Measurements from ENCODE around the gene CCKAR.

The CCKAR gene

GRCh38 chr4:26489101-26489985 lies 941 bp downstream of the CCKAR start:
- no peak for DNase-seq

GRCh38 chr4:26485684-26486083 lies 4.6 kb downstream of the CCKAR start:
- no peak for DNase-seq

GRCh38 chr4:26484516-26484915 lies 5.8 kb downstream of the CCKAR start:
- no peak for DNase-seq

GRCh38 chr4:26484032-26484515 lies 6.2 kb downstream of the CCKAR start:
- DNase-seq, result no peak

GRCh38 chr4:26482508-26483462 lies 7.5 kb downstream of the CCKAR start:
- DNase-seq, result no peak

- no peak for DNase-seq
These were observed 12.0 kb downstream of the CCKAR start for GRCh38 chr4:26478330-26478729.

- no peak for DNase-seq
These were observed 13.7 kb downstream of the CCKAR start for GRCh38 chr4:26476545-26476944.

GRCh38 chr4:26475716-26476115 lies 14.6 kb downstream of the CCKAR start:
- DNase-seq, result no peak

GRCh38 chr4:26474551-26474950 lies 15.7 kb downstream of the CCKAR start:
- no peak for DNase-seq

- no peak for DNase-seq
These were observed 16.4 kb downstream of the CCKAR start for GRCh38 chr4:26473893-26474292.

- DNase-seq, result no peak
These were observed 18.4 kb downstream of the CCKAR start for GRCh38 chr4:26471890-26472289.

GRCh38 chr4:26468977-26469376 lies 21.3 kb downstream of the CCKAR start:
- DNase-seq, result no peak

- no peak for DNase-seq
These were observed 21.9 kb downstream of the CCKAR start for GRCh38 chr4:26468283-26468949.

- no peak for DNase-seq
These were observed 22.6 kb downstream of the CCKAR start for GRCh38 chr4:26467724-26468123.

GRCh38 chr4:26466578-26467270 lies 23.6 kb downstream of the CCKAR start:
- DNase-seq, result no peak

GRCh38 chr4:26464420-26465095 lies 25.7 kb downstream of the CCKAR start:
- no peak for DNase-seq

- DNase-seq, result no peak
These were observed 26.9 kb downstream of the CCKAR start for GRCh38 chr4:26463386-26463785.

GRCh38 chr4:26462874-26463273 lies 27.4 kb downstream of the CCKAR start:
- DNase-seq, result no peak

GRCh38 chr4:26459756-26460530 lies 30.3 kb downstream of the CCKAR start:
- no peak for DNase-seq

GRCh38 chr4:26459054-26459755 lies 31.1 kb downstream of the CCKAR start:
- DNase-seq, result no peak

All from activated CD4-positive, alpha-beta T cell treated with anti-CD3 and anti-CD28 coated beads for 48 hours (primary cell).